ENCODE data around the gene PRKAG2.

PRKAG2 gene

GRCh38 chr7:151817981-151818673 lies 58.8 kb downstream of the PRKAG2 start:
- no peak for DNase-seq (ENCODE audit: low read depth)

- no peak for DNase-seq (ENCODE audit: low read depth)
These were observed 59.6 kb downstream of the PRKAG2 start for GRCh38 chr7:151817315-151817690.

GRCh38 chr7:151816562-151817314 lies 60.2 kb downstream of the PRKAG2 start:
- DNase-seq (ENCODE audit: low read depth) = no peak

GRCh38 chr7:151815419-151815818 lies 61.5 kb downstream of the PRKAG2 start:
- no peak for DNase-seq (ENCODE audit: low read depth)

GRCh38 chr7:151814400-151815009 lies 62.4 kb downstream of the PRKAG2 start:
- no peak for DNase-seq (ENCODE audit: low read depth)

- DNase-seq (ENCODE audit: low read depth) = no peak
These were observed 62.9 kb downstream of the PRKAG2 start for GRCh38 chr7:151813997-151814396.

- no peak for DNase-seq (ENCODE audit: low read depth)
These were observed 63.5 kb downstream of the PRKAG2 start for GRCh38 chr7:151813445-151813844.

- no peak for DNase-seq (ENCODE audit: low read depth)
These were observed 63.9 kb downstream of the PRKAG2 start for GRCh38 chr7:151812967-151813366.

- no peak for DNase-seq (ENCODE audit: low read depth)
These were observed 66.3 kb downstream of the PRKAG2 start for GRCh38 chr7:151810441-151811232.

GRCh38 chr7:151809864-151810170 lies 67.1 kb downstream of the PRKAG2 start:
- DNase-seq (ENCODE audit: low read depth) = no peak

- no peak for DNase-seq (ENCODE audit: low read depth)
These were observed 67.6 kb downstream of the PRKAG2 start for GRCh38 chr7:151809146-151809863.

GRCh38 chr7:151808400-151809145 lies 68.3 kb downstream of the PRKAG2 start:
- DNase-seq (ENCODE audit: low read depth) = no peak

- DNase-seq (ENCODE audit: low read depth) = no peak
These were observed 69.1 kb downstream of the PRKAG2 start for GRCh38 chr7:151807846-151808245.

- no peak for DNase-seq (ENCODE audit: low read depth)
These were observed 69.8 kb downstream of the PRKAG2 start for GRCh38 chr7:151806952-151807775.

- no peak for DNase-seq (ENCODE audit: low read depth)
These were observed 70.7 kb downstream of the PRKAG2 start for GRCh38 chr7:151806204-151806603.

- DNase-seq (ENCODE audit: low read depth) = no peak
These were observed 71.7 kb downstream of the PRKAG2 start for GRCh38 chr7:151805191-151805590.

- no peak for DNase-seq (ENCODE audit: low read depth)
These were observed 72.2 kb downstream of the PRKAG2 start for GRCh38 chr7:151804756-151805155.

GRCh38 chr7:151803841-151804240 lies 73.1 kb downstream of the PRKAG2 start:
- no peak for DNase-seq (ENCODE audit: low read depth)

GRCh38 chr7:151802469-151802846 lies 74.5 kb downstream of the PRKAG2 start:
- DNase-seq (ENCODE audit: low read depth) = no peak

GRCh38 chr7:151801782-151802468 lies 75.0 kb downstream of the PRKAG2 start:
- no peak for DNase-seq (ENCODE audit: low read depth)

All from stimulated activated CD8-positive, alpha-beta memory T cell treated with anti-CD3 and anti-CD28 coated beads, Interleukin-15, amount 100 ng/mL, for 24 hours (primary cell).